H1 (cell line): ENCODE measurements around the gene RYR3. TPM values are rescaled to one million over a fixed set of nuclear protein-coding genes. Genes with fewer than 3 reads are reported as not detected.

Experiments used
- CTCF ChIA-PET: fragments of 300-600 bp; sonication (Branson Sonifier 250); formaldehyde crosslinking; loops from one replicate; lab custom pipeline; 2021; ENCODE audit not compliant: partially characterized antibody; lab: Charles Lee
- POLR2A ChIA-PET: fragments of 300-600 bp; sonication (Branson Sonifier 250); formaldehyde crosslinking; loops from one replicate; lab custom pipeline; 2021; ENCODE audit warnings: inconsistent platforms; ENCODE audit not compliant: partially characterized antibody; lab: Charles Lee
- DNase-seq, 2 experiments: peaks; one replicate each; pipeline versions ENCODE4 v3.0.0 to v3.0.0-alpha.2; 2010 to 2022; ENCODE audit warnings: low spot score in 2 of 2, low read depth in 1 of 2, mixed read lengths in 1 of 2
- FAIRE-seq: peaks from 2 replicates; lab custom pipeline; 2011; peaks lifted over from hg19 to GRCh38; lab: Jason Lieb, UNC
- H2AFZ ChIP-seq: 2 replicates; pipeline ENCODE4 v1.8.1; 2012; ENCODE audit warnings: low read length, inconsistent platforms
- H2AK5ac ChIP-seq: 2 replicates; pipeline ENCODE4 v1.6.1; 2013; ENCODE audit warnings: low read depth, low read length
- H2BK120ac ChIP-seq: replicated peaks from 2 replicates; pipeline ENCODE3; 2013; ENCODE audit warnings: low read depth, low read length, inconsistent platforms
- H2BK12ac ChIP-seq: 2 replicates; pipeline ENCODE4 v1.6.1; 2013; ENCODE audit warnings: low read depth, low read length
- H2BK15ac ChIP-seq: 2 replicates; pipeline ENCODE4 v1.6.1; 2013; ENCODE audit warnings: low read length
- H2BK20ac ChIP-seq: 2 replicates; pipeline ENCODE4 v1.6.1; 2013; ENCODE audit warnings: low read length
- H2BK5ac ChIP-seq: 2 replicates; pipeline ENCODE4 v1.6.1; 2013; ENCODE audit warnings: low read depth, low read length
- H3K14ac ChIP-seq: 2 replicates; pipeline ENCODE4 v1.6.1; 2013; ENCODE audit warnings: inconsistent platforms; ENCODE audit not compliant: insufficient read length
- H3K18ac ChIP-seq: 2 replicates; pipeline ENCODE4 v1.6.1; 2013; ENCODE audit warnings: low read length; ENCODE audit errors: extremely low read depth
- H3K23ac ChIP-seq: 2 replicates; pipeline ENCODE4 v1.6.1; 2013; ENCODE audit warnings: inconsistent platforms; ENCODE audit not compliant: insufficient read length
- H3K23me2 ChIP-seq: 2 replicates; pipeline ENCODE4 v1.6.1; 2013; ENCODE audit warnings: low read depth, low read length
- H3K27ac ChIP-seq: 2 replicates; pipeline ENCODE4 v1.6.1; 2011; ENCODE audit warnings: low read depth, low read length, inconsistent platforms
- H3K27me3 ChIP-seq, 4 experiments: replicated peaks in 1 of 4; 1 replicate in 1 of 4; 2 replicates in 3 of 4; pipeline versions ENCODE4 v1.6.1 to v1.8.1; 2011 to 2013; ENCODE audit warnings: low read length in 3 of 4, mild to moderate bottlenecking in 3 of 4, inconsistent platforms in 2 of 4, mixed read lengths in 2 of 4, moderate library complexity in 1 of 4; ENCODE audit not compliant: control insufficient read depth in 3 of 4, insufficient read depth in 3 of 4; ENCODE audit errors: extremely low read depth in 1 of 4
- H3K36me3 ChIP-seq, 4 experiments: 2 replicates each; pipeline versions ENCODE4 v1.6.1 to v1.8.1; 2011 to 2013; ENCODE audit warnings: mild to moderate bottlenecking in 4 of 4, low read length in 3 of 4, moderate library complexity in 2 of 4, control low read depth in 1 of 4, inconsistent platforms in 1 of 4; ENCODE audit not compliant: insufficient read depth in 4 of 4, control insufficient read depth in 2 of 4
- H3K4ac ChIP-seq: replicated peaks from 2 replicates; pipeline ENCODE3; 2013; ENCODE audit warnings: low read length, low read depth, mixed read lengths, inconsistent platforms; ENCODE audit not compliant: insufficient read length
- H3K4me1 ChIP-seq, 4 experiments: replicated peaks in 1 of 4; 1 replicate in 1 of 4; 2 replicates in 3 of 4; pipeline versions ENCODE4 v1.6.1 to v1.8.1; 2011 to 2013; ENCODE audit warnings: low read length in 3 of 4, inconsistent platforms in 2 of 4, mixed read lengths in 1 of 4; ENCODE audit not compliant: insufficient read depth in 4 of 4, control insufficient read depth in 3 of 4
- H3K4me2 ChIP-seq, 2 experiments: 2 replicates each; pipeline versions ENCODE4 v1.6.1 to v1.8.1; 2011 to 2013; ENCODE audit warnings: low read depth in 2 of 2, low read length in 2 of 2, control low read depth in 1 of 2, inconsistent platforms in 1 of 2, mild to moderate bottlenecking in 1 of 2; ENCODE audit not compliant: insufficient read depth in 1 of 2
- H3K4me3 ChIP-seq, 4 experiments: fragments of 200-600, 300-600 bp in 1 of 4; sonication (generic), shearing (Covaris generic), sonication (Bioruptor Twin) in 1 of 4; 2 replicates each; pipeline versions ENCODE4 v1.5.1 to v1.8.1; 2011 to 2016; ENCODE audit warnings: low read length in 4 of 4, low read depth in 3 of 4, control low read depth in 2 of 4, inconsistent platforms in 2 of 4, mild to moderate bottlenecking in 2 of 4, mixed read lengths in 1 of 4, moderate library complexity in 1 of 4; ENCODE audit not compliant: insufficient read depth in 2 of 4; ENCODE audit errors: extremely low read depth in 1 of 4
- H3K56ac ChIP-seq: replicated peaks from 2 replicates; pipeline ENCODE3; 2013; ENCODE audit warnings: low read depth, mild to moderate bottlenecking, mixed read lengths, low read length, inconsistent platforms; ENCODE audit not compliant: insufficient read length
- H3K79me1 ChIP-seq: 2 replicates; pipeline ENCODE4 v1.6.1; 2013; ENCODE audit warnings: low read depth, low read length, control low read depth
- H3K79me2 ChIP-seq, 2 experiments: 2 replicates each; pipeline versions ENCODE4 v1.6.1 to v1.8.1; 2012 to 2013; ENCODE audit warnings: low read length in 2 of 2, mild to moderate bottlenecking in 2 of 2, inconsistent platforms in 1 of 2; ENCODE audit not compliant: insufficient read depth in 2 of 2, control insufficient read depth in 1 of 2
- H3K9ac ChIP-seq, 4 experiments: replicated peaks in 1 of 4; 1 replicate in 1 of 4; 2 replicates in 3 of 4; pipeline versions ENCODE4 v1.6.1 to v1.8.1; 2011 to 2013; ENCODE audit warnings: low read depth in 3 of 4, low read length in 3 of 4, control low read depth in 2 of 4, mild to moderate bottlenecking in 2 of 4, moderate library complexity in 2 of 4, inconsistent platforms in 1 of 4; ENCODE audit errors: extremely low read depth in 1 of 4
- H3K9me3 ChIP-seq, 2 experiments: 2 replicates each; pipeline versions ENCODE4 v1.6.1 to v1.8.1; 2012 to 2013; ENCODE audit warnings: mild to moderate bottlenecking in 2 of 2, moderate library complexity in 2 of 2, control low read depth in 1 of 2, inconsistent platforms in 1 of 2, low read depth in 1 of 2, low read length in 1 of 2, mixed read lengths in 1 of 2; ENCODE audit not compliant: insufficient read depth in 2 of 2
- H4K20me1 ChIP-seq, 2 experiments: replicated peaks in 1 of 2; 2 replicates each; pipeline versions ENCODE3 to v1.8.1; 2011 to 2013; ENCODE audit warnings: inconsistent platforms in 2 of 2, low read length in 2 of 2, mild to moderate bottlenecking in 1 of 2; ENCODE audit not compliant: insufficient read depth in 2 of 2, control insufficient read depth in 1 of 2
- H4K5ac ChIP-seq: 2 replicates; pipeline ENCODE4 v1.6.1; 2013; ENCODE audit warnings: low read length, low read depth, mixed read lengths, inconsistent platforms; ENCODE audit not compliant: insufficient read length
- H4K8ac ChIP-seq: 2 replicates; pipeline ENCODE4 v1.8.0; 2013; ENCODE audit warnings: mild to moderate bottlenecking, moderate library complexity, low read length, inconsistent platforms; ENCODE audit not compliant: insufficient read depth; ENCODE audit errors: extremely low read depth
- H4K91ac ChIP-seq: replicated peaks from 2 replicates; pipeline ENCODE3; 2013; ENCODE audit warnings: low read length, mixed read lengths, inconsistent platforms; ENCODE audit not compliant: insufficient read length
- GTF2F1 ChIP-seq: IDR thresholded peaks from 2 replicates; pipeline ENCODE4 v1.6.1; 2012; ENCODE audit warnings: low read depth, low read length, improper control_type of control experiment, borderline replicate concordance
- RFX5 ChIP-seq: IDR thresholded peaks from 2 replicates; pipeline ENCODE4 v1.6.1; 2011; ENCODE audit warnings: low read depth, low read length, improper control_type of control experiment, borderline replicate concordance
- WGBS, 2 experiments: shearing (Covaris generic) in 1 of 2; methylation state at CpG; one replicate each; pipeline versions ENCODE4 v1.1.6 to v1.1.7; 2013 to 2015; ENCODE audit warnings: low lambda C conversion rate in 2 of 2, mixed read lengths in 2 of 2, inconsistent platforms in 1 of 2, low coverage in 1 of 2, missing lambda C conversion rate in 1 of 2; ENCODE audit not compliant: insufficient replicate concordance in 2 of 2, insufficient coverage in 1 of 2, insufficient read length in 1 of 2; ENCODE audit errors: extremely low coverage in 1 of 2, missing lambda C conversion rate in 1 of 2; 5-methylcytosine and 5-hydroxymethylcytosine counted together
- polyA plus RNA-seq, 7 experiments: library from polyadenylated mRNA; depleted of rRNA in 3 of 7; stranded (reverse) in 5 of 7; unstranded in 2 of 7; fragments of >200 nt in 5 of 7; fragments of 200-250 nt in 2 of 7; gene quantifications; 1 replicate in 5 of 7; 2 replicates in 1 of 7; 4 replicates in 1 of 7; pipeline versions ENCODE4 v1.2.1 to v1.2.3, GENCODE V29; 2011 to 2013; ENCODE audit warnings: missing spikeins in 2 of 7, mixed read lengths in 2 of 7
- total RNA-seq: library from RNA; stranded (reverse); fragmentation: NEBNext Ultra II Directional; extraction: Animal tissue kit (Norgen Biotek cat#: 25700); gene quantifications from 2 replicates; pipeline ENCODE4 v1.2.1, GENCODE V29; 2021

The RYR3 gene
- total and polyA plus RNA-seq, 2 of the 8 experiments (the other 6 are each of a cell fraction or from before 2014, with no cell fraction given): 0.33 to 3.4 TPM

GRCh38 chr15:33639978-33640377 lies 329.2 kb downstream of the RYR3 start:
- Histone ChIP-seq H3K4me2 (no peak overlapping the region), H3K4ac (no peak overlapping the region), H3K79me2 (no peaks in the 10 kb centered on the region), H3K4me3 (no peak overlapping the region), H4K91ac (no peak overlapping the region), H2AK5ac (no peak overlapping the region), H3K79me1 (no peaks in the 10 kb centered on the region), H4K5ac (no peak overlapping the region), H2BK20ac (no peak overlapping the region), H2BK15ac (no peak overlapping the region)
- POLR2A ChIA-PET: no interaction called here
- no peak for TF ChIP-seq GTF2F1
- TF ChIP-seq RFX5: no peak
- TF ChIP-seq, all 59 proteins: peak for 0
- Histone ChIP-seq H2BK12ac (no peak overlapping the region), H3K4me1 (no peaks in the 10 kb centered on the region), H3K36me3 (no peaks in the 10 kb centered on the region), H3K9ac (no peak overlapping the region), H4K20me1 (no peaks in the 10 kb centered on the region), H3K27me3 (no peaks in the 10 kb centered on the region), H3K23me2 (no peaks in the 10 kb centered on the region), H3K14ac (no peak overlapping the region), H3K56ac (no peak overlapping the region), H3K9me3 (no peaks in the 10 kb centered on the region), H4K8ac (no peak overlapping the region), H3K27ac (no peak overlapping the region), H3K18ac (no peak overlapping the region), H2AFZ (no peak overlapping the region), H2BK5ac (no peak overlapping the region), H3K23ac (no peak overlapping the region), H2BK120ac (no peak overlapping the region)
- CTCF ChIA-PET: interaction anchor here (1.3 to 1.5 kb wide), 4 partner anchors 14 to 27 kb away, joined by 3 to 6 read pairs (median 4); no protein-coding TSS in a partner anchor
- no peak for DNase-seq
- 87% methylated on average over 6 of the region's 6 CpGs; no CpG with 5 or more reads in 1 of the 2 experiments for WGBS, 2 experiments
- no peak for FAIRE-seq
